CD14-positive monocyte (primary cell): Measurements from ENCODE around the gene NCCRP1. TPM values are rescaled to one million over a fixed set of nuclear protein-coding genes. Genes with fewer than 3 reads are reported as not detected.

ENCODE experiments used
- DNase-seq, 3 donors: peaks; one replicate each; pipeline ENCODE4 v3.0.0-alpha.2; 2011 to 2022
- H2AFZ ChIP-seq: 2 replicates; pipeline ENCODE4 v1.6.0; 2012; ENCODE audit warnings: mild to moderate bottlenecking, low read depth, low read length, inconsistent platforms; ENCODE audit not compliant: insufficient read depth, poor library complexity, severe bottlenecking
- H3K27ac ChIP-seq, 2 donors: 1 replicate in 1 of 2; 2 replicates in 1 of 2; pipeline ENCODE4 v1.5.1; 2012 to 2013; ENCODE audit warnings: low read length in 2 of 2, control low read depth in 1 of 2, inconsistent platforms in 1 of 2, low read depth in 1 of 2, mild to moderate bottlenecking in 1 of 2
- H3K27me3 ChIP-seq, 2 donors: one replicate each; pipeline versions ENCODE4 v1.6.0 to v1.6.1; 2011 to 2013; ENCODE audit warnings: low read length in 2 of 2; ENCODE audit not compliant: control insufficient read depth in 2 of 2, insufficient read depth in 2 of 2
- H3K36me3 ChIP-seq, 2 donors: replicated peaks in 1 of 2; 1 replicate in 1 of 2; 2 replicates in 1 of 2; pipeline versions ENCODE4 v1.5.1 to v1.6.1; 2012 to 2013; ENCODE audit warnings: low read length in 2 of 2, control low read depth in 1 of 2, inconsistent platforms in 1 of 2, mild to moderate bottlenecking in 1 of 2; ENCODE audit not compliant: insufficient read depth in 2 of 2, control insufficient read depth in 1 of 2
- H3K4me1 ChIP-seq, 2 donors: 1 replicate in 1 of 2; 2 replicates in 1 of 2; pipeline versions ENCODE4 v1.5.1 to v1.6.1; 2012 to 2013; ENCODE audit warnings: low read length in 2 of 2, control low read depth in 1 of 2, inconsistent platforms in 1 of 2, mild to moderate bottlenecking in 1 of 2, moderate library complexity in 1 of 2; ENCODE audit not compliant: insufficient read depth in 2 of 2, control insufficient read depth in 1 of 2
- H3K4me2 ChIP-seq: replicated peaks from 2 replicates; pipeline ENCODE3; 2012; ENCODE audit warnings: low read length, moderate library complexity, mild to moderate bottlenecking; ENCODE audit not compliant: poor library complexity, severe bottlenecking; ENCODE audit errors: extremely low read depth
- H3K4me3 ChIP-seq, 3 experiments: fragments of 200-600 bp in 1 of 3; sonication (generic) in 1 of 3; replicated peaks in 1 of 3; 1 replicate in 2 of 3; 2 replicates in 1 of 3; pipeline ENCODE4 v1.5.1; 2011 to 2013; ENCODE audit warnings: low read length in 3 of 3, mild to moderate bottlenecking in 3 of 3, control low read depth in 2 of 3, low read depth in 2 of 3, inconsistent platforms in 1 of 3, moderate library complexity in 1 of 3
- H3K79me2 ChIP-seq: 2 replicates; pipeline ENCODE4 v1.6.0; 2012; ENCODE audit warnings: mild to moderate bottlenecking, control low read depth, inconsistent platforms, low read length, moderate library complexity; ENCODE audit not compliant: insufficient read depth
- H3K9ac ChIP-seq: 2 replicates; pipeline ENCODE4 v1.6.0; 2017; ENCODE audit warnings: low read length, mild to moderate bottlenecking; ENCODE audit not compliant: insufficient read depth, poor library complexity, severe bottlenecking
- H3K9me3 ChIP-seq, 2 donors: replicated peaks in 1 of 2; 1 replicate in 1 of 2; 2 replicates in 1 of 2; pipeline versions ENCODE4 v1.5.1 to v1.6.1; 2012 to 2013; ENCODE audit warnings: low read length in 2 of 2, control low read depth in 1 of 2; ENCODE audit not compliant: control insufficient read depth in 1 of 2, insufficient read depth in 1 of 2
- H4K20me1 ChIP-seq: 2 replicates; pipeline ENCODE4 v1.6.0; 2012; ENCODE audit warnings: mild to moderate bottlenecking, low read length, control low read depth, moderate library complexity; ENCODE audit not compliant: insufficient read depth
- H3K27ac Mint-ChIP-seq, 7 donors: one replicate each; pipeline ENCODE4 v1.8.0; 2020; ENCODE audit warnings: mild to moderate bottlenecking in 7 of 7, mixed read lengths in 7 of 7, moderate library complexity in 6 of 7, inconsistent platforms in 2 of 7
- H3K27me3 Mint-ChIP-seq, 3 donors: one replicate each; pipeline ENCODE4 v1.8.0; 2021 to 2022; ENCODE audit warnings: low read depth in 3 of 3, mild to moderate bottlenecking in 3 of 3, mixed read lengths in 3 of 3, moderate library complexity in 3 of 3, inconsistent platforms in 1 of 3
- H3K36me3 Mint-ChIP-seq, 2 donors: one replicate each; pipeline ENCODE4 v1.8.0; 2020; ENCODE audit warnings: mixed read lengths in 2 of 2, inconsistent platforms in 1 of 2, mild to moderate bottlenecking in 1 of 2
- H3K4me1 Mint-ChIP-seq: one replicate; pipeline ENCODE4 v1.8.0; 2020; ENCODE audit warnings: mild to moderate bottlenecking, mixed read lengths
- H3K4me3 Mint-ChIP-seq, 2 donors: one replicate each; pipeline ENCODE4 v1.8.0; 2020; ENCODE audit warnings: mild to moderate bottlenecking in 2 of 2, mixed read lengths in 2 of 2, moderate library complexity in 1 of 2
- H3K9me3 Mint-ChIP-seq, 7 donors: one replicate each; pipeline ENCODE4 v1.8.0; 2020 to 2022; ENCODE audit warnings: mixed read lengths in 7 of 7, mild to moderate bottlenecking in 6 of 7, moderate library complexity in 6 of 7, inconsistent platforms in 2 of 7
- WGBS: methylation state at CpG from one replicate; pipeline ENCODE4 v1.1.5; 2013; ENCODE audit warnings: missing lambda C conversion rate; ENCODE audit not compliant: insufficient coverage; 5-methylcytosine and 5-hydroxymethylcytosine counted together
- intact Hi-C, 2 donors: fragments of 100-400 bp; cut with micrococcal nuclease; formaldehyde crosslinking; loops; one replicate each; pipeline versions ENCODE4 v1.15.0 to v1.15.1; 2023
- polyA plus RNA-seq, 3 donors: library from polyadenylated mRNA; depleted of rRNA in 1 of 3; unstranded in 2 of 3; stranded (reverse) in 1 of 3; fragments of 300-500 nt in 2 of 3; fragments of >200 nt in 1 of 3; fragmentation: Illumina TruSeq in 2 of 3; gene quantifications; 1 replicate in 2 of 3; 2 replicates in 1 of 3; pipeline ENCODE4 v1.2.3, GENCODE V29; 2012 to 2021
- TF ChIP-seq, protein P1 (sequence below): fragments of 200-600 bp; IDR thresholded peaks from one replicate; pipeline ENCODE4 v1.8.0; 2022; ENCODE audit warnings: antibody characterized with exemption, mild to moderate bottlenecking

Gene NCCRP1
- polyA plus RNA-seq, 3 donors, result not detected

DNA sequence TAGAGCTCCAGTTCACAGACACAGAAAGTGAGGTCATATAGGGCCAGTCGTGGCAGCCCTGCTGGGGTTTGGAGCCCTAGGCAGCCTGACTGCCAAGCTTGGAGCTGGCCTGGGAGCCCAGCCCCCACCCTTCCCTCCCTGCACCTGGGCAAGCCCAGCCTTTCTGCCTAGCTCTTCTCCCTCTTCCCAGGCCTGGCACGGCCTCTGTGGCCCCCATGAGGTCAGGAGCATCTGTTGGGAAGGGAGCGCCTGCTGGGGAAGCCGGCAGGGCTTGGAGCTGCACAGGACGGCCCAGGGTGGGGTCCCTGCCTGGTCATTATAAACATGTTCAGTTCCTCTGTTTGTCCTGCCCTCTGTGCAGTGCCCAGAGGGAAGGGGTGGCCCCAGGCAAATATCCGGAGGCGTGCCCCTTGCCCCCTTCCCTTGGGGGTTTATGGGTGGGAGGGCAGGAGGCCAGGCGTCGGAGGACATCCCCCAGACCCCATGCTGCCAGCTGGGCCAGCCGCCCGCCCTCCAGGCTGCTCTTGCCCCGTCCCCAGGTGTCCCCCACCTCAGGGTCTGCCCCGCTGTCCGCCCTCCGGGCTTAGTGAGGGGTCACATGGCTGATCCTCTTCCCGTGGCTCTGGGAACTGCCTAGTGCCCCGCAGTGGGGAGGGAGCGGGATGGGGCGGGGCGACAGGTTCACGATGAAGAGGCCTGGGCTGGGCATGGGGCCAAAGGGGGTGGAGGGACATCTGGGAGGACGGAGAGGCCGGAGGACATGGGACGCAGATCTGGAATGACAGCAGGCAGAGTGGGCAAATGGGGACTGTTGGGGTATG lies 30.0 kb upstream of the NCCRP1 start:
- intact Hi-C loops, result no loop called here
- no peak for DNase-seq
- Mint-ChIP-seq H3K27me3 (peaks cover 0 to 4% (median 0%) of the 10 kb centered on the region in 3 donors), H3K9me3 (no peaks in the 10 kb centered on the region), H3K4me3 (no peak overlapping the region), H3K36me3 (peaks cover 4 to 18% of the 10 kb centered on the region in 2 donors), H3K27ac (no peak overlapping the region), H3K4me1 (no peaks in the 10 kb centered on the region)
- no peaks in the 10 kb centered on the region for H3K79me2 ChIP-seq
- peaks cover 10 to 21% of the 10 kb centered on the region in 2 donors for H3K36me3 ChIP-seq
- 93% methylated on average over 17 of the region's 24 CpGs for WGBS
- H3K9me3 ChIP-seq, result no peaks in the 10 kb centered on the region
- no peaks in the 10 kb centered on the region for H3K4me1 ChIP-seq
- no peaks in the 10 kb centered on the region for H4K20me1 ChIP-seq
- no peaks in the 10 kb centered on the region for H3K27me3 ChIP-seq
- H2AFZ ChIP-seq, result no peak overlapping the region
- no peak overlapping the region for H3K27ac ChIP-seq
- no peak overlapping the region for H3K9ac ChIP-seq
- TF ChIP-seq, protein P1, sequence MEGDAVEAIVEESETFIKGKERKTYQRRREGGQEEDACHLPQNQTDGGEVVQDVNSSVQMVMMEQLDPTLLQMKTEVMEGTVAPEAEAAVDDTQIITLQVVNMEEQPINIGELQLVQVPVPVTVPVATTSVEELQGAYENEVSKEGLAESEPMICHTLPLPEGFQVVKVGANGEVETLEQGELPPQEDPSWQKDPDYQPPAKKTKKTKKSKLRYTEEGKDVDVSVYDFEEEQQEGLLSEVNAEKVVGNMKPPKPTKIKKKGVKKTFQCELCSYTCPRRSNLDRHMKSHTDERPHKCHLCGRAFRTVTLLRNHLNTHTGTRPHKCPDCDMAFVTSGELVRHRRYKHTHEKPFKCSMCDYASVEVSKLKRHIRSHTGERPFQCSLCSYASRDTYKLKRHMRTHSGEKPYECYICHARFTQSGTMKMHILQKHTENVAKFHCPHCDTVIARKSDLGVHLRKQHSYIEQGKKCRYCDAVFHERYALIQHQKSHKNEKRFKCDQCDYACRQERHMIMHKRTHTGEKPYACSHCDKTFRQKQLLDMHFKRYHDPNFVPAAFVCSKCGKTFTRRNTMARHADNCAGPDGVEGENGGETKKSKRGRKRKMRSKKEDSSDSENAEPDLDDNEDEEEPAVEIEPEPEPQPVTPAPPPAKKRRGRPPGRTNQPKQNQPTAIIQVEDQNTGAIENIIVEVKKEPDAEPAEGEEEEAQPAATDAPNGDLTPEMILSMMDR, result no peak
- no peak overlapping the region for H3K4me3 ChIP-seq
- H3K4me2 ChIP-seq, result no peak overlapping the region

DNA sequence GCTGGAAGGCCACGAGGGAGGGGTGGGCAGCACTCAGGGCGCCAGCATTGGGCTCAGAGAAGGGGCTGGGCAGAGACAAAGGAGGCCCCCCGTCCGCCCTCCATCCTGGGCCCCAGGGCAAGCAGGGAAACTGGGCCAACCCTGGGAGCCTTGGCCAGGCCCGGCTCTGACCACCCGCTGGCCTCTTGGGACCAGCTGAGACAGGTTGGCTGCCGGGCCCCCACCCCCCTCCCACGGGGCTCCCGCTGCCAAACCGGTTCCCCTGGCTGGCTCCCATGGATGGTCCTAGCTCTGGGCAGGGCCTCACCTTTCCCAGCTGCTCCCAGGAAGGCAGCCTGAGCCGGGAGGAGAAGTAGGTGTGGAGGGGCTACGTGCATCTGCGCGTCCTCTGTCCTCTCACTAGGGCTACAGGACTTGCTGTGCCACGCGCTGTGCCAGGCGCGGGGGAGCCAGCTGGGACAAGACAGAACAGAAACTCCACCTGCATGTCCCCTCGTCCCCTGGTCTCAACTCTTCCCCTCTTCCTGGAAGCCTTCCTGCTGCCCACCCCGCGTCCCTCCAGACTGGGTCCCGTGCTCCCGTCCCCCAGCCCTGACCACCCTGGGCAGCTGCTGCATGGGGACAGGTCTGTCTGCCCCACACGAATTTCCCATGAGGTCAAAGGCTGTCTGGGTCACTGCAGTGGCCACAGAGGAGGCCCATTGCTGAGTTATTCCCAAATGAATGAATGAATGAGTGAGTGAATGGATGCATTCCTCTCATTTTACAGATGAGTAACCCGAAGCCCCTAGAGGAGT lies 29.1 kb upstream of the NCCRP1 start:
- Mint-ChIP-seq H3K36me3 (peaks cover 5 to 22% of the 10 kb centered on the region in 2 donors), H3K9me3 (no peaks in the 10 kb centered on the region), H3K27me3 (peaks cover 0 to 4% (median 0%) of the 10 kb centered on the region in 3 donors), H3K4me3 (no peak overlapping the region), H3K4me1 (no peaks in the 10 kb centered on the region), H3K27ac (no peak overlapping the region)
- no peaks in the 10 kb centered on the region for H4K20me1 ChIP-seq
- intact Hi-C loops, result no loop called here
- H3K79me2 ChIP-seq, result no peaks in the 10 kb centered on the region
- H3K27ac ChIP-seq, result no peak overlapping the region
- H3K9me3 ChIP-seq, result no peaks in the 10 kb centered on the region
- no peak overlapping the region for H3K4me3 ChIP-seq
- no peak for DNase-seq
- H3K27me3 ChIP-seq, result no peaks in the 10 kb centered on the region
- H3K36me3 ChIP-seq, result peaks cover 11 to 22% of the 10 kb centered on the region in 2 donors
- no peaks in the 10 kb centered on the region for H3K4me1 ChIP-seq
- 93% methylated on average over 15 of the region's 25 CpGs for WGBS
- H3K9ac ChIP-seq, result no peak overlapping the region
- TF ChIP-seq, protein P1, result no peak
- H2AFZ ChIP-seq, result no peak overlapping the region
- no peak overlapping the region for H3K4me2 ChIP-seq
